GM21423 (cell line): ENCODE data around the gene PBX4.

Experiments
- ATAC-seq: cut with Tn5 transposase; IDR thresholded peaks from one replicate; pipeline ENCODE4 v1.9.1; 2021; ENCODE audit warnings: mild to moderate bottlenecking, moderate library complexity; ENCODE audit not compliant: unreplicated experiment

The PBX4 gene

GRCh38 chr19:19527674-19528625, 90.5 kb downstream of the PBX4 start:
- no peak for ATAC-seq

DNA sequence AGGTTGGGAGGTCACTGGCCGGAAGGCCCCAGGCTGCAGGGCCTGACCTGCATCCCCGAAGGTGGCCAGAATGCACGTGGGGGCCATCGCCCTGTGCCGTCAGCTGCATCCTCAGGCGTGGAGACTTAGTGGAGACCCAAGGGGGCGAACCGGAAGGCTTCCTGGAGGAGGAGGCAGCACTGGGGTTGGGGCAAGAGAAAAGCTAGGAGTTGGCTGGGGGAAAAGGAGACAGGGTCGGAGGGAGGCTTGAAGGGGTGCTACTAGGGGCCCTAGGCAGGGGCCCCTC, 91.2 kb downstream of the PBX4 start:
- no peak for ATAC-seq

- ATAC-seq: no peak
Observed at GRCh38 chr19:19526581-19527370, 91.7 kb downstream of the PBX4 start.

GRCh38 chr19:19525611-19526380, 92.7 kb downstream of the PBX4 start:
- no peak for ATAC-seq

GRCh38 chr19:19524053-19524452, 94.4 kb downstream of the PBX4 start:
- no peak for ATAC-seq

DNA sequence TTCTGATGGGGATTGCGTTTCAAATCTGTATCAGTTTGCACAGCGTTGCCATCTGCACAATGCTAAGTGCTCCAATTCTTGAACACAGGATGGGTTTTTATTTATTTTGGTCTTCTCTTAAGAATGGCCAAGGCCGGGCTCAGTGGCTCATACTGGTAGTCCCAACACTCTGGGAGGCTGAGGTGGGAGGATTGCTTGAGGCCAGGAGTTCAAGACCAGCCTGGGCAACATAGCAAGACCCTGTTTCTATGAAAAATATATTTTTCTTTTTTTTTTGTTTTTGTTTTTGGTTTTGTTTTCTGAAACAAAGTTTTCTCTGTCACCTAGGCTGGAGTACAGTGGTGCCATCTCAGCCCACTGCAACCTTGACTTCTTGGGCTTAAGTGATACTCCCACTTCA, 95.3 kb downstream of the PBX4 start:
- ATAC-seq: no peak

- no peak for ATAC-seq
Observed at GRCh38 chr19:19520989-19521388, 97.5 kb downstream of the PBX4 start.

DNA sequence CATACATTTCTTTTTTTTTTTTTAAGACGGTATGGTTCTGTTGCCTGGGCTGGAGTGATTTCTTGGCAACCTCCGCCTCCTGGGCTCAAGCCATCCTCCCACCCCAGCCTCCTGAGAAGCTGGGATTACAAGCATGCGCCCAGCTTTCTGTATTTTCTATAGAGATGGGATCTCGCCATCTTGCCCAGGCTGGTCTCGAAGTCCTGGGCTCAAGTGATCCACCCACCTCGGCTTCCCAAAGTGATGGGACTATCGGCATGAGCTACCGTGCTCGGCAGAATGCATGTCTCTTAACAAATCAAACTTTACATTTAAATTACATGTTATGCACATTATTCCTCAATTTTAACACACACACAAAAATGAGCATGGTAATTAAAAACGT, 101.3 kb downstream of the PBX4 start:
- no peak for ATAC-seq

- ATAC-seq: peak; percentile 89
Observed at GRCh38 chr19:19515642-19516519, 102.6 kb downstream of the PBX4 start, which contains the start of gene NDUFA13. Gene NDUFA13 (plus strand): TSS chr19:19516225. CDS start chr19:19516239, 14 bp downstream.

DNA sequence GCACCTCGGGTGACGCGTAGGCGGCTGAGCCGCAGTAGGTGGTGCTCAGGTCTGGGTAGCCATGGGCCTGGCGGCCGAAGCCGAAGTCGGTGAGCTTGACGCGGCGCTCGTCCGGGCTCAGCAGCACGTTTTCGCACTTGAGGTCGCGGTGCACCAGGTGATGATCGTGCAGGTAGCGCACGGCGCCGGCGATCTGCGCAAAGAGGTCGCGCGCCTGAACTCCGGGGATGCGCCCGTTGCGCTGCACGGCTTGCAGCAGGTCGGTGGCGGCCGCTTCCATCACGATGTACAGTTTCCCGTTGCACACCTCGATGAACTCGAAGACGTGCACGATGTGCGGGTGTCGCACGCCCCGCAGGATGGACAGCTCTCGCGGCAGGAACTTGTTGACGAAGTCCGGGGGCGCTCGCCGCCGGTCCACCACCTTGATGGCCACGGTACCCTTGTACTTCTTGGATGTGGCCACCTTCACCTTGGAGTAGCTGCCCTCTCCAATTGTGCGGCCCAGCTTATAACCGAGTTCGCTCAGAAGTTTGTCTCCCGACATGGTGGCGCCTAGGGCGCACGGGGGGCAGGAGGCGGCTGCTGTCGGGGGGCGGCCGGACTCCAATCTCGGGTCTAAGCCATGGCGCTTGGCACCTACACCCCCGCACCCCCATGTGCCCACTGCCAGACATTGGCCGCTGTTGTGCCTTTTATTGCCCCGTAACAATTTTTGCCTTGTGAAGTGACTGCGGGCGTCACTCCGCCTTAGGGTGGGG, 103.4 kb downstream of the PBX4 start, which contains the start of gene TSSK6:
Gene TSSK6, minus strand, starts transcription at position 668 of the 761 bp plus-strand sequence. Its CDS starts 121 bp downstream, at position 547.
- no peak for ATAC-seq

DNA sequence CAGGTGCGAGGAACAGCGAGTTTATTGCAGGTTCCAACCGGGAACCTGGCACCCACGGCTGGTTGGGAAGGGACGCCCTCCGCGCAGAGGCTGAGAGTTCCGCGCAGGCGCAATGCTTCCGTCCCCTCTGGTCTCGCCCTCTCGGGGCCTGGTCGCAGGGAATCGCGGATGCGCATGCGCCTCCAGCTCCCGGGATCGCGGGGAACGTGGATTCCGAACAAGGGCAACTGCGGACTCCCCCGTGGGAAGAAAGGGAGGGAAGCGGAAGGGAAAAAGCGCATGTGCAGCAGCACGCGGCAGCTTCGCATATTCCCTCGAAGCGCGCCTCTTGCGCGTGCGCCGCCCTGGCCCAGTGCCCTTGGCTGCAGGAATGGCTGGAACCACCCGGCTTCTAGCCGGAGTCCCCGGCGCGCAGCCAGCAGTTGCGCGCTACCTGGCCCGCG, 104.3 kb downstream of the PBX4 start:
- no peak for ATAC-seq

DNA sequence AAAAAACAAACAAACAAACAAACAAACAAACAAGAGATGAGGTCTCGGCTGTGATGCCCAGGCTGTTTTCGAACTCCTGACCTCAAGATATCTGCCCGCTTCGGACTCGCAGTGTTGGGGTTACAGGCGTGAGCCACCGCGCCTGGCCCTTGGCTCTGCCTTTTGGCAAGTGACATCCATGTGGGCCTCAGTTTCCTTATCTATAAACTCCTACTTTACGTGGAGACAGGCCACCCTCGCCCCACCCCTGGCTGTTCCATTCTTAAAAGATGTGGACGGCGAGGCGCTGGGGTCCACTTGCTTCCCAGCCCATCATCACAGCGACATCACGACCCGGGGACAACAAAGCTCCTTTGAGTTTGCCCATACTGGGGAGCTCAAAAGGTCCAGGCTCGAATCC, 104.8 kb downstream of the PBX4 start:
- ATAC-seq: no peak
